ENCODE measurements around the gene ZCCHC2. TPM values are rescaled to one million over a fixed set of nuclear protein-coding genes. Genes with fewer than 3 reads are reported as not detected.

The ZCCHC2 gene
- total RNA-seq, 3 donors from 2014 or later (not counting 1 experiment from before 2014, with no cell fraction given) = 50.4 to 81.2 (median 59.6) TPM

DNA sequence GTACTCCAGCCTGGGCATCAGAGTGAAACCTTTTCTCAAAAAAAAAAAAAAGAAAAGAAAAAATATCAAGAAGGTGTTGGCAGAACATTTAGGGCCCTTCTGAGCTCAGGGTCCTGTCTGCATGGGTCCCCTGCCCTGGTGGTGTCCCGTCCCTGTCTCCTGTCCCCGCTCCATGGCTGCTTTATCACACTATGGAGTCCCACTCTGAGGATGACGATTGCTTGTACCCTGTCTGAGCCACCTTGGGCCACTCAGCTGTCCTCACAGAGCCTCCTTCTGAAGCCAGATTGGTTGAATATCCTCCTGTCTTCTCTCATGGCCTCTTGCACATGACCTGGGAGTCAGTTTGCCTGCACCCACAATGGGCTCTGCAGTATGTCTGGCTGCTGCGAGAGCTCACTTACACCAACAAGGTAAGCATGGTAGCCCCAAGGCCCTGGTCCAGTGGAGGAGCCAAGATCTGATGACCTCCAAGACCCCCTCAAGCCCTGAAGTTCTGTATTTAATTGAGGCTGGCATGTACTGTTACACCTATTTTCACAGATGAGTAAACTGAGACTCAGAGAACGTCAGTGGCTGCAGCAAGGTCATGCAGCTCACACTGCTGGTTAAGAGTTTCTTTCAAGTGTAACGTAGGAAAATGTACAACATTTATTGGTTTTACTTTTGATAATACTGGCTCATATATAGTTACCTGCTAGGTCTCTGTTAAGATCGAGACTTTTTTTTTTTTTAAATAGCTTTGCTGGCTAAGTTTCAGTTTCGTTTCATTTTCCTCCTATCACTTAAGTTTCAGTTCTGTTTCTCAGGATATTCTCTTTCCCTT lies 16.9 kb upstream of the ZCCHC2 start:
- peak in 1 of 2 donors; percentile 69 for DNase-seq
- H3K4me1 ChIP-seq (ENCODE audit: control insufficient read depth, insufficient read depth, low read length) = peaks cover 14% of the 10 kb centered on the region
- Mint-ChIP-seq H3K4me3 (peak overlapping the region; percentile 92), H3K27ac (peak overlapping the region; percentile 88 to 93), H3K27me3 (ENCODE audit: low read depth in 2 of 2) (no peaks in the 10 kb centered on the region), H3K4me1 (peaks cover 11 to 13% of the 10 kb centered on the region in 2 donors), H3K9me3 (no peaks in the 10 kb centered on the region), H3K36me3 (no peaks in the 10 kb centered on the region)
- no peaks in the 10 kb centered on the region for H3K36me3 ChIP-seq (ENCODE audit: control insufficient read depth, insufficient read depth, low read length)
- TF ChIP-seq, protein P1, sequence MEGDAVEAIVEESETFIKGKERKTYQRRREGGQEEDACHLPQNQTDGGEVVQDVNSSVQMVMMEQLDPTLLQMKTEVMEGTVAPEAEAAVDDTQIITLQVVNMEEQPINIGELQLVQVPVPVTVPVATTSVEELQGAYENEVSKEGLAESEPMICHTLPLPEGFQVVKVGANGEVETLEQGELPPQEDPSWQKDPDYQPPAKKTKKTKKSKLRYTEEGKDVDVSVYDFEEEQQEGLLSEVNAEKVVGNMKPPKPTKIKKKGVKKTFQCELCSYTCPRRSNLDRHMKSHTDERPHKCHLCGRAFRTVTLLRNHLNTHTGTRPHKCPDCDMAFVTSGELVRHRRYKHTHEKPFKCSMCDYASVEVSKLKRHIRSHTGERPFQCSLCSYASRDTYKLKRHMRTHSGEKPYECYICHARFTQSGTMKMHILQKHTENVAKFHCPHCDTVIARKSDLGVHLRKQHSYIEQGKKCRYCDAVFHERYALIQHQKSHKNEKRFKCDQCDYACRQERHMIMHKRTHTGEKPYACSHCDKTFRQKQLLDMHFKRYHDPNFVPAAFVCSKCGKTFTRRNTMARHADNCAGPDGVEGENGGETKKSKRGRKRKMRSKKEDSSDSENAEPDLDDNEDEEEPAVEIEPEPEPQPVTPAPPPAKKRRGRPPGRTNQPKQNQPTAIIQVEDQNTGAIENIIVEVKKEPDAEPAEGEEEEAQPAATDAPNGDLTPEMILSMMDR (IDR thresholded peaks at IDR 0.05) = no peak
- H3K27ac ChIP-seq (ENCODE audit: low read length) = peak overlapping the region; percentile 76
- peak overlapping the region; percentile 36 for H3K4me3 ChIP-seq (ENCODE audit: low read length)
- peak; percentile 70 to 82 (median 79) for ATAC-seq
- intact Hi-C loops (cut with micrococcal nuclease) = loop anchor here (2.0 to 5.0 kb wide), 2 partner anchors 21 to 76 kb away; no protein-coding TSS in a partner anchor
- 56% methylated on average over 6 of the region's 8 CpGs for WGBS (ENCODE audit: insufficient coverage)
- no peaks in the 10 kb centered on the region for H3K27me3 ChIP-seq (ENCODE audit: control insufficient read depth, insufficient read depth, low read length)
- no peaks in the 10 kb centered on the region for H3K9me3 ChIP-seq (ENCODE audit: control insufficient read depth, insufficient read depth, low read length)

DNA sequence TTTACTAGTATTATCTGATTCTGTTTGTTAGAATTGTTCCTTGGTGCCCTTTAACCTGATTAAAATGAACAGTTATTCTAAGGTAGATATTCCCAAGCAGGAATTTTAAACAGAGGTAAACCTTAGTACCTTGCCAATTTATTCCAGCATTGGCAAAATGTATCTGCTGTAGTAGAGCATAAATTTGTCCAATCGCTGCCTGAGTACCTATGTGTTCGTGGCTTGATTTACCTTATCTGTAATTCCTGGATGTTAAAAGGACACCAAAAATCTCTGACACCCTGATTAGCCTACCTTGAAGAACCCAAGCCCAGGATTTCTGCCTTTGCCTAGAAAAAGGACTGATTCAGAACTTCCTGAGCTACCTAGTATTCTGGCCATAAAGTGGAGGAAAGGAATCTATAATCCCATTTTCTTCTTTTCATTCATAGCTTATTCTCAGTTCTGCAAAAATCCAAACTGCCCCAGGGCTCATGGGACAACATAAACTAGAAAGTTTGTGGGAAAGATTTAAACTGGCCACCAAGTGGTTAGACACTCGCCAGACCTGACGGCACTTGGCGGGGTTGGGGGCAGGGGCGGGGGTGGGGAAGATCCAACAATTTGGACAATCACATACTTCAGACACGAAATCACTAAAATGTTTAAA lies 16.2 kb upstream of the ZCCHC2 start:
- peaks cover 0 to 2% of the 10 kb centered on the region in 2 donors for H3K9me3 Mint-ChIP-seq
- Histone ChIP-seq H3K4me1 (ENCODE audit: control insufficient read depth, insufficient read depth, low read length) (peaks cover 14% of the 10 kb centered on the region), H3K27me3 (ENCODE audit: control insufficient read depth, insufficient read depth, low read length) (no peaks in the 10 kb centered on the region), H3K36me3 (ENCODE audit: control insufficient read depth, insufficient read depth, low read length) (no peaks in the 10 kb centered on the region), H3K9me3 (ENCODE audit: control insufficient read depth, insufficient read depth, low read length) (no peaks in the 10 kb centered on the region), H3K4me3 (ENCODE audit: low read length) (peak overlapping the region; percentile 36), H3K27ac (ENCODE audit: low read length) (peak overlapping the region; percentile 76)
- no peaks in the 10 kb centered on the region for H3K27me3 Mint-ChIP-seq (ENCODE audit: low read depth in 2 of 2)
- intact Hi-C loops (cut with micrococcal nuclease) = loop anchor here (2.0 to 5.0 kb wide), 2 partner anchors 20 to 76 kb away; no protein-coding TSS in a partner anchor
- 38% methylated on average over 6 of the region's 7 CpGs for WGBS (ENCODE audit: insufficient coverage)
- ATAC-seq = peak in 2 of 3 donors; percentile 36 to 44
- DNase-seq = no peak
- H3K36me3 Mint-ChIP-seq = peaks cover 3% of the 10 kb centered on the region
- TF ChIP-seq, protein P1 (IDR thresholded peaks at IDR 0.05) = no peak
- peaks cover 11 to 13% of the 10 kb centered on the region in 2 donors for H3K4me1 Mint-ChIP-seq
- H3K27ac Mint-ChIP-seq = peak overlapping the region; percentile 88 to 93
- H3K4me3 Mint-ChIP-seq = peak overlapping the region; percentile 92

GRCh38 chr18:62509779-62510178 lies 13.0 kb upstream of the ZCCHC2 start:
- H3K4me1 Mint-ChIP-seq = peaks cover 11 to 13% of the 10 kb centered on the region in 2 donors
- H3K4me1 ChIP-seq (ENCODE audit: control insufficient read depth, insufficient read depth, low read length) = peaks cover 14% of the 10 kb centered on the region
- H3K27me3 ChIP-seq (ENCODE audit: control insufficient read depth, insufficient read depth, low read length) = no peaks in the 10 kb centered on the region
- ATAC-seq (no peak), DNase-seq (no peak)
- WGBS (ENCODE audit: insufficient coverage) = 89% methylated on average over 1 of the region's 1 CpG
- intact Hi-C loops (cut with micrococcal nuclease) = loop anchor here (5.0 kb wide), 1 partner anchor 73 kb away; no protein-coding TSS in a partner anchor
- TF ChIP-seq, protein P1 (IDR thresholded peaks at IDR 0.05) = no peak
- H3K9me3 ChIP-seq (ENCODE audit: control insufficient read depth, insufficient read depth, low read length) = peaks cover 4% of the 10 kb centered on the region
- H3K36me3 ChIP-seq (ENCODE audit: control insufficient read depth, insufficient read depth, low read length) = no peaks in the 10 kb centered on the region
- peaks cover 0 to 3% of the 10 kb centered on the region in 2 donors for H3K27me3 Mint-ChIP-seq (ENCODE audit: low read depth in 2 of 2)
- H3K27ac Mint-ChIP-seq = no peak overlapping the region
- no peak overlapping the region for H3K27ac ChIP-seq (ENCODE audit: low read length)
- H3K9me3 Mint-ChIP-seq = peaks cover 11 to 13% of the 10 kb centered on the region in 2 donors
- H3K4me3 ChIP-seq (ENCODE audit: low read length) = no peak overlapping the region
- no peak overlapping the region for H3K4me3 Mint-ChIP-seq
- peaks cover 34% of the 10 kb centered on the region for H3K36me3 Mint-ChIP-seq
